IMR-90 (cell line): ENCODE measurements around the gene C9orf152. TPM values are rescaled to one million over a fixed set of nuclear protein-coding genes. Genes with fewer than 3 reads are reported as not detected.

ENCODE experiments used
- ATAC-seq: fragments of 200-7000 bp; cut with Tn5 transposase; 2 replicates; pipeline ENCODE4 v1.9.1; 2020; ENCODE audit warnings: low read depth, mild to moderate bottlenecking, moderate library complexity
- BruUV-seq: library from RNA; stranded (reverse); fragments of 400-500 nt; replicated peaks from 2 replicates; lab custom pipeline; 2021; lab: Mats Ljungman, UMichigan
- CTCF ChIA-PET: fragments of 300-600 bp; formaldehyde crosslinking; extraction: SDS; loops from one replicate; lab custom pipeline; 2021; ENCODE audit warnings: antibody characterized with exemption; lab: Yijun Ruan, JAX
- POLR2A ChIA-PET: fragments of 300-600 bp; sonication (Branson Sonifier 250); formaldehyde crosslinking; loops from one replicate; lab custom pipeline; 2022; ENCODE audit warnings: antibody characterized with exemption; ENCODE audit not compliant: unreplicated experiment; lab: Charles Lee
- DNase-seq: peaks from one replicate; pipeline ENCODE4 v3.0.0; 2013
- H2AFZ ChIP-seq: replicated peaks from 2 replicates; pipeline ENCODE3; 2013; ENCODE audit warnings: low read length, mild to moderate bottlenecking; ENCODE audit not compliant: poor library complexity
- H2AK5ac ChIP-seq: 2 replicates; pipeline ENCODE4 v1.6.1; 2013; ENCODE audit warnings: low read depth, low read length, inconsistent platforms
- H2AK9ac ChIP-seq: replicated peaks from 2 replicates; pipeline ENCODE3; 2013; ENCODE audit warnings: mild to moderate bottlenecking, low read depth, low read length, moderate library complexity; ENCODE audit not compliant: poor library complexity
- H2BK120ac ChIP-seq: 2 replicates; pipeline ENCODE4 v1.6.1; 2013; ENCODE audit warnings: low read depth, low read length, inconsistent platforms
- H2BK15ac ChIP-seq: 3 replicates; pipeline ENCODE4 v1.6.1; 2013; ENCODE audit warnings: low read depth, low read length, inconsistent platforms
- H2BK20ac ChIP-seq: 2 replicates; pipeline ENCODE4 v1.6.1; 2013; ENCODE audit warnings: low read depth, mild to moderate bottlenecking, inconsistent platforms, low read length, moderate library complexity
- H2BK5ac ChIP-seq: 2 replicates; pipeline ENCODE4 v1.6.1; 2013; ENCODE audit warnings: mild to moderate bottlenecking, low read depth, low read length, inconsistent platforms; ENCODE audit not compliant: poor library complexity, severe bottlenecking
- H3K14ac ChIP-seq: replicated peaks from 2 replicates; pipeline ENCODE4 v1.6.1; 2013; ENCODE audit warnings: low read depth, low read length, inconsistent platforms
- H3K18ac ChIP-seq: 2 replicates; pipeline ENCODE4 v1.6.1; 2013; ENCODE audit warnings: low read depth, low read length, control low read depth
- H3K23ac ChIP-seq: 2 replicates; pipeline ENCODE4 v1.6.1; 2013; ENCODE audit warnings: low read depth, low read length, inconsistent platforms
- H3K27ac ChIP-seq: 2 replicates; pipeline ENCODE4 v1.5.1; 2013; ENCODE audit warnings: mild to moderate bottlenecking, control low read depth, low read length; ENCODE audit not compliant: insufficient read depth
- H3K27me3 ChIP-seq: 2 replicates; pipeline ENCODE4 v1.6.1; 2013; ENCODE audit warnings: low read length; ENCODE audit not compliant: control insufficient read depth, insufficient read depth
- H3K36me3 ChIP-seq: 2 replicates; pipeline ENCODE4 v1.6.1; 2013; ENCODE audit warnings: low read length, mixed read lengths; ENCODE audit not compliant: control insufficient read depth, insufficient read depth
- H3K4ac ChIP-seq: 2 replicates; pipeline ENCODE4 v1.6.1; 2013; ENCODE audit warnings: low read depth, low read length, inconsistent platforms
- H3K4me1 ChIP-seq: 2 replicates; pipeline ENCODE4 v1.6.1; 2013; ENCODE audit warnings: low read length, mixed read lengths; ENCODE audit not compliant: control insufficient read depth, insufficient read depth
- H3K4me2 ChIP-seq: 2 replicates; pipeline ENCODE4 v1.6.1; 2013; ENCODE audit warnings: low read depth, mild to moderate bottlenecking, control low read depth, low read length, moderate library complexity
- H3K4me3 ChIP-seq: 2 replicates; pipeline ENCODE4 v1.5.1; 2013; ENCODE audit warnings: low read depth, mild to moderate bottlenecking, control low read depth, low read length, moderate library complexity; ENCODE audit not compliant: insufficient read depth
- H3K56ac ChIP-seq: 2 replicates; pipeline ENCODE4 v1.6.1; 2013; ENCODE audit warnings: low read length, inconsistent platforms; ENCODE audit not compliant: insufficient read depth; ENCODE audit errors: extremely low read depth
- H3K79me1 ChIP-seq, 2 experiments: 2 replicates each; pipeline ENCODE4 v1.6.1; 2013; ENCODE audit warnings: low read length in 2 of 2, inconsistent platforms in 1 of 2, low read depth in 1 of 2
- H3K9ac ChIP-seq: 2 replicates; pipeline ENCODE4 v1.6.1; 2013; ENCODE audit warnings: low read depth, low read length, control low read depth
- H3K9me1 ChIP-seq: 2 replicates; pipeline ENCODE4 v1.6.1; 2013; ENCODE audit warnings: low read length, inconsistent platforms; ENCODE audit not compliant: insufficient read depth
- H3K9me3 ChIP-seq: 2 replicates; pipeline ENCODE4 v1.6.1; 2013; ENCODE audit warnings: low read length; ENCODE audit not compliant: control insufficient read depth, insufficient read depth
- H4K20me1 ChIP-seq: 2 replicates; pipeline ENCODE4 v1.6.1; 2013; ENCODE audit warnings: low read length, inconsistent platforms; ENCODE audit not compliant: insufficient read depth
- H4K5ac ChIP-seq: 2 replicates; pipeline ENCODE4 v1.6.1; 2013; ENCODE audit warnings: mild to moderate bottlenecking, low read depth, low read length, control low read depth
- H4K8ac ChIP-seq, 2 experiments: 2 replicates each; pipeline ENCODE4 v1.6.1; 2013; ENCODE audit warnings: low read depth in 2 of 2, low read length in 2 of 2, control low read depth in 1 of 2, inconsistent platforms in 1 of 2
- H4K91ac ChIP-seq: 2 replicates; pipeline ENCODE4 v1.6.1; 2013; ENCODE audit warnings: low read depth, low read length, inconsistent platforms; ENCODE audit not compliant: insufficient read depth
- FOS ChIP-seq: fragments of 150-350 bp; IDR thresholded peaks from 2 replicates; pipeline ENCODE4 v1.6.1; 2016; ENCODE audit warnings: low read depth, low read length
- RFX5 ChIP-seq: IDR thresholded peaks from 2 replicates; pipeline ENCODE4 v1.8.0; 2012; ENCODE audit warnings: low read depth, mild to moderate bottlenecking, low read length, moderate library complexity
- WGBS, 2 experiments: methylation state at CpG; one replicate each; pipeline versions ENCODE4 v1.1.5 to v1.1.7; 2013; ENCODE audit warnings: missing lambda C conversion rate in 2 of 2; ENCODE audit not compliant: insufficient read length in 1 of 2; ENCODE audit errors: extremely low coverage in 2 of 2; 5-methylcytosine and 5-hydroxymethylcytosine counted together
- dilution Hi-C: fragments of 300-500 bp; cut with HindIII; formaldehyde crosslinking; loops from one replicate; pipeline ENCODE4 v1.14.3; 2018; ENCODE audit warnings: low sequenced_read_pairs; ENCODE audit not compliant: unreplicated experiment
- in situ Hi-C: fragments of 300-500 bp; cut with MboI; formaldehyde crosslinking; loops from 3 replicates; pipeline ENCODE4 v1.14.3; 2019; ENCODE audit warnings: low sequenced_read_pairs, inconsistent platforms, mixed read lengths
- intact Hi-C: fragments of 100-400 bp; cut with micrococcal nuclease; formaldehyde crosslinking; loops from 2 replicates; pipeline ENCODE4 v1.10.0; 2022
- polyA plus RNA-seq, 3 experiments: library from polyadenylated mRNA; depleted of rRNA; stranded (reverse); fragments of >200 nt; gene quantifications; 2 replicates each; pipeline ENCODE4 v1.2.3, GENCODE V29; 2012; ENCODE audit warnings: low replicate concordance in 1 of 3
- total RNA-seq: library from RNA; depleted of rRNA; stranded (reverse); fragments of >200 nt; gene quantifications from 2 replicates; pipeline ENCODE4 v1.2.3, GENCODE V29; 2012

The C9orf152 gene
- total and polyA plus RNA-seq, 2 of the 4 experiments (the other 2 are of a cell fraction), result not detected

GRCh38 chr9:110246214-110246613 is 38.3 kb upstream of the C9orf152 start:
- H3K4ac ChIP-seq, result no peak overlapping the region
- no peak overlapping the region for H3K14ac ChIP-seq
- TF ChIP-seq FOS (no peak), RFX5 (no peak)
- 100% methylated on average over 1 of the region's 6 CpGs; no CpG with 5 or more reads in 1 of the 2 experiments for WGBS, 2 experiments
- dilution Hi-C loops (no loop called here), in situ Hi-C loops (no loop called here), intact Hi-C loops (no loop called here)
- H3K27ac ChIP-seq, result no peak overlapping the region
- H3K56ac ChIP-seq, result no peak overlapping the region
- peaks cover 15% of the 10 kb centered on the region for H3K9me1 ChIP-seq
- H3K79me1 ChIP-seq, result peaks cover 30 to 56% of the 10 kb centered on the region in 2 experiments
- H3K18ac ChIP-seq, result no peak overlapping the region
- POLR2A ChIA-PET, result no interaction called here
- no peak overlapping the region for H4K91ac ChIP-seq
- H3K36me3 ChIP-seq, result peaks cover 49% of the 10 kb centered on the region
- no peak overlapping the region for H3K23ac ChIP-seq
- no peak overlapping the region for H3K4me3 ChIP-seq
- H2AK5ac ChIP-seq, result no peak overlapping the region
- H3K9me3 ChIP-seq, result no peaks in the 10 kb centered on the region
- no peak overlapping the region for H3K4me2 ChIP-seq
- peaks cover 46% of the 10 kb centered on the region for H4K20me1 ChIP-seq
- no peak overlapping the region for H2BK15ac ChIP-seq
- H2BK5ac ChIP-seq, result no peak overlapping the region
- H3K9ac ChIP-seq, result no peak overlapping the region
- H4K5ac ChIP-seq, result no peak overlapping the region
- no peak overlapping the region for H2BK20ac ChIP-seq
- no peak overlapping the region for H2BK120ac ChIP-seq
- CTCF ChIA-PET, result no interaction called here
- H3K27me3 ChIP-seq, result no peaks in the 10 kb centered on the region
- DNase-seq (no peak), ATAC-seq (no peak)
- H3K4me1 ChIP-seq, result peaks cover 3% of the 10 kb centered on the region
- no peak overlapping the region for H2AFZ ChIP-seq
- no peak overlapping the region for H4K8ac ChIP-seq
- H2AK9ac ChIP-seq, result no peak overlapping the region
- no TSS peak for BruUV-seq
